ENCODE measurements around the gene CHST12. TPM values are rescaled to one million over a fixed set of nuclear protein-coding genes. Genes with fewer than 3 reads are reported as not detected.

Gene CHST12
- total RNA-seq, 3 donors from 2014 or later: 6.2 to 15.0 (median 7.2) TPM

GRCh38 chr7:2435146-2435545 lies 31.7 kb downstream of the CHST12 start:
- intact Hi-C loops (cut with DNase I; ENCODE audit: low total_unique reads): no loop called here
- Histone ChIP-seq H3K27ac (no peak overlapping the region), H3K27me3 (no peaks in the 10 kb centered on the region), H3K36me3 (peaks cover 10% of the 10 kb centered on the region), H3K4me3 (no peak overlapping the region), H3K4me1 (no peaks in the 10 kb centered on the region), H3K9me3 (peaks cover 0 to 10% of the 10 kb centered on the region in 2 donors)
- no peak for DNase-seq (ENCODE audit: low spot score in 2 of 2)
- TF ChIP-seq POLR2A (IDR thresholded peaks at IDR 0.05): no peak
- TF ChIP-seq POLR2AphosphoS5 (IDR thresholded peaks at IDR 0.05): no peak
- TF ChIP-seq CTCF (IDR thresholded peaks at IDR 0.05): no peak

GRCh38 chr7:2436341-2437104 lies 33.1 kb downstream of the CHST12 start:
- H3K4me1 ChIP-seq: no peaks in the 10 kb centered on the region
- H3K4me3 ChIP-seq: no peak overlapping the region
- no peaks in the 10 kb centered on the region for H3K9me3 ChIP-seq
- no peaks in the 10 kb centered on the region for H3K27me3 ChIP-seq
- peaks cover 10% of the 10 kb centered on the region for H3K36me3 ChIP-seq
- TF ChIP-seq POLR2A (IDR thresholded peaks at IDR 0.05) (no peak), POLR2AphosphoS5 (IDR thresholded peaks at IDR 0.05) (no peak), CTCF (IDR thresholded peaks at IDR 0.05) (no peak)
- intact Hi-C loops (cut with DNase I; ENCODE audit: low total_unique reads): no loop called here
- no peak for DNase-seq (ENCODE audit: low spot score in 2 of 2)
- no peak overlapping the region for H3K27ac ChIP-seq

DNA sequence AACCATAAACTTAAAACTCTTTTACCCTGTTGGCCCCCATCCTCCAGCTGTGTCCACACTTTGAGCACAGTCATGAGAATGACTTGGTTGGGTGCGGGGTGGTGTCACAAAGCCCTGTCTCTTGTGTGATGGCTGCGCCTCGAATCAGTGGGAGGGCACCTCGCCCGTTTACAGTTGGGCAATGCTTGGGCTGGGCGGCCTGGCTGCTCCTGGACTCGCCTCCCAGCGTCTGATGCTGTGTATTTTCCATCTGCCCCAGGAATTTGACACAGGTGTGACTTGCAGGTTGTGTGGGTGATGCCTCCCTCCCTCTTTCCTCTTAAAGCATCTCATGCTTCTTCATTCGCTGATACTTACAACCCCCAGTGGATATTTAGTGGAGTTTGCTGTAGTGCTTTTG lies 33.7 kb downstream of the CHST12 start:
- H3K27ac ChIP-seq: no peak overlapping the region
- no peak for DNase-seq (ENCODE audit: low spot score in 2 of 2)

DNA sequence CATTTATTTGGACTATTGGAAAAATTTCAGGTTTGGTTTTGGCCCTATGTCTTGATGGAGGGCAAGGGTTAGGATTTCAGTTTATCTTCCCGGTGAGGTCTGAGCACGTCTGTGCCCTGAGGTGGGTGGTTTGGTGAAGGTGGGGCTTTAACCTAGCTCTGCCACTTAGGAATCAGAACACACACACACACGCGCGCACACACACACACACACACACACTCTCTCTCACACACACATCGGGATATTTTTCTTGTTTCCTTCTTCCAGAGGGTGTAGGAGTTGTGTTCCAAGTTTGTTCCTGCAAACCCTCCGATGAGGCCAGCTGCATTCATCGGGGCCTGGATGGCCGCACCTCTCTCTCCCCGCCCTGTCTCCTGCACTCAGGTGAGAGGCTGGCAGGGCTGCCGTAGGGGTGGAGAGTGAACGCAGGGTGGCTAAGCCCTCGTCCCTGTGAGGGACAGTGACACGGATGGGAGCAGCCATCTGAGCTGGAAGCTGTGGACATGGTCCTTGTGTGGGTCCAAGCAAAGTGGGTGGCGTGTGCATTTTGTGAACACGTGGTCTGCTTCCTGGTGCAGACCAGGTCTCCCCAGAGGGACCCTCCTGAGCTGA lies 34.2 kb downstream of the CHST12 start:
- H3K9me3 ChIP-seq: no peaks in the 10 kb centered on the region

More for the DNA sequence above, 33.7 kb downstream of the CHST12 start:
- Histone ChIP-seq H3K36me3 (peaks cover 10% of the 10 kb centered on the region), H3K4me1 (no peaks in the 10 kb centered on the region), H3K27me3 (no peaks in the 10 kb centered on the region), H3K9me3 (no peaks in the 10 kb centered on the region), H3K4me3 (no peak overlapping the region)
- intact Hi-C loops (cut with DNase I; ENCODE audit: low total_unique reads): no loop called here
- no peak for TF ChIP-seq POLR2AphosphoS5 (IDR thresholded peaks at IDR 0.05)
- no peak for TF ChIP-seq POLR2A (IDR thresholded peaks at IDR 0.05)
- no peak for TF ChIP-seq CTCF (IDR thresholded peaks at IDR 0.05)

More for the DNA sequence above, 34.2 kb downstream of the CHST12 start:
- Histone ChIP-seq H3K4me3 (no peak overlapping the region), H3K4me1 (no peaks in the 10 kb centered on the region), H3K27ac (no peak overlapping the region), H3K36me3 (peaks cover 10% of the 10 kb centered on the region), H3K27me3 (no peaks in the 10 kb centered on the region)
- intact Hi-C loops (cut with DNase I; ENCODE audit: low total_unique reads): no loop called here
- no peak for DNase-seq (ENCODE audit: low spot score in 2 of 2)
- TF ChIP-seq POLR2AphosphoS5 (IDR thresholded peaks at IDR 0.05) (no peak), POLR2A (IDR thresholded peaks at IDR 0.05) (no peak), CTCF (IDR thresholded peaks at IDR 0.05) (no peak)
